Ascending aorta (tissue), 2 donors: Measurements from ENCODE around the gene CAB39L. TPM values are rescaled to one million over a fixed set of nuclear protein-coding genes. Genes with fewer than 3 reads are reported as not detected.

Experiments used
- DNase-seq, 2 donors: peaks; one replicate each; pipeline ENCODE4 v3.0.0-alpha.2; 2019; ENCODE audit warnings: low spot score in 2 of 2
- H3K27ac ChIP-seq, 2 donors: fragments of 200-600 bp; sonication (generic); one replicate each; pipeline ENCODE4 v1.5.1; 2016 to 2017; ENCODE audit warnings: mild to moderate bottlenecking in 1 of 2
- H3K27me3 ChIP-seq: fragments of 200-600 bp; sonication (generic); one replicate; pipeline ENCODE4 v1.5.1; 2017
- H3K36me3 ChIP-seq, 2 donors: fragments of 200-600 bp; sonication (generic); one replicate each; pipeline ENCODE4 v1.5.1; 2016
- H3K4me1 ChIP-seq, 2 donors: fragments of 200-600 bp; sonication (generic); one replicate each; pipeline ENCODE4 v1.5.1; 2016 to 2017; ENCODE audit warnings: mild to moderate bottlenecking in 1 of 2
- H3K4me3 ChIP-seq, 2 donors: fragments of 200-600 bp; sonication (generic); one replicate each; pipeline ENCODE4 v1.5.1; 2016 to 2017; ENCODE audit warnings: mild to moderate bottlenecking in 1 of 2
- H3K9me3 ChIP-seq, 2 donors: fragments of 200-600 bp; sonication (generic); one replicate each; pipeline ENCODE4 v1.5.1; 2016
- intact Hi-C: fragments of 100-400 bp; cut with DNase I; formaldehyde crosslinking; loops from one replicate; pipeline ENCODE4 v1.15.1; 2023
- total RNA-seq: library from RNA; depleted of rRNA; stranded (reverse); fragments of >200 nt; gene quantifications from one replicate; pipeline ENCODE4 v1.1.0, GENCODE V29; 2016
- TF ChIP-seq, protein P1 (sequence below), 3 experiments: fragments of 200-600 bp in 2 of 3; fragments of 450-650 bp in 1 of 3; sonication (generic) in 2 of 3; IDR thresholded peaks; one replicate each; pipeline ENCODE4 v1.5.1; 2016 to 2019; ENCODE audit warnings: antibody characterized with exemption in 3 of 3, mild to moderate bottlenecking in 1 of 3, moderate library complexity in 1 of 3

Gene CAB39L
- total RNA-seq, 1 donor from 2014 or later = 30.1 TPM

DNA sequence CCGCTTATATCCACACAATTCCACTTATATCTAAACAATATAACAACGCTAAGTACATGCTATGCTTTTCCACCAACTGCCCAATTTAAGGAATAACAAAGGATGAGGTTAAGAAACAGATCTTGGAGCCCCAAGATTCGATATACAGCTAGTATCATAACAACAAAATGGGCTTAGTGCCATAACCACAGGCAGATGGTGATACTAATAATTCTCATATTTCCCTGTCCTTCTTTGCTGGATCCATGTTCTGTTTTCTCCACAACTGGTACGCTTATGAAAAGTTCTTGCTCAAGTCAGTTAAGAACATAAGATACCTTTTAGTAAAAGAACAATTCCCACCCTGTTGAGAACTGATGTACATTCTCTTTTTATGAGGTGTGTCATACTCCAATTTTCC, 33.9 kb downstream of the CAB39L start:
- DNase-seq = no peak
- Histone ChIP-seq H3K27me3 (no peaks in the 10 kb centered on the region), H3K9me3 (peaks cover 3 to 4% of the 10 kb centered on the region in 2 donors), H3K4me1 (no peaks in the 10 kb centered on the region), H3K27ac (no peak overlapping the region), H3K4me3 (no peak overlapping the region), H3K36me3 (no peaks in the 10 kb centered on the region)
- TF ChIP-seq, protein P1, sequence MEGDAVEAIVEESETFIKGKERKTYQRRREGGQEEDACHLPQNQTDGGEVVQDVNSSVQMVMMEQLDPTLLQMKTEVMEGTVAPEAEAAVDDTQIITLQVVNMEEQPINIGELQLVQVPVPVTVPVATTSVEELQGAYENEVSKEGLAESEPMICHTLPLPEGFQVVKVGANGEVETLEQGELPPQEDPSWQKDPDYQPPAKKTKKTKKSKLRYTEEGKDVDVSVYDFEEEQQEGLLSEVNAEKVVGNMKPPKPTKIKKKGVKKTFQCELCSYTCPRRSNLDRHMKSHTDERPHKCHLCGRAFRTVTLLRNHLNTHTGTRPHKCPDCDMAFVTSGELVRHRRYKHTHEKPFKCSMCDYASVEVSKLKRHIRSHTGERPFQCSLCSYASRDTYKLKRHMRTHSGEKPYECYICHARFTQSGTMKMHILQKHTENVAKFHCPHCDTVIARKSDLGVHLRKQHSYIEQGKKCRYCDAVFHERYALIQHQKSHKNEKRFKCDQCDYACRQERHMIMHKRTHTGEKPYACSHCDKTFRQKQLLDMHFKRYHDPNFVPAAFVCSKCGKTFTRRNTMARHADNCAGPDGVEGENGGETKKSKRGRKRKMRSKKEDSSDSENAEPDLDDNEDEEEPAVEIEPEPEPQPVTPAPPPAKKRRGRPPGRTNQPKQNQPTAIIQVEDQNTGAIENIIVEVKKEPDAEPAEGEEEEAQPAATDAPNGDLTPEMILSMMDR (IDR thresholded peaks at IDR 0.05) = no peak
- intact Hi-C loops = no loop called here

DNA sequence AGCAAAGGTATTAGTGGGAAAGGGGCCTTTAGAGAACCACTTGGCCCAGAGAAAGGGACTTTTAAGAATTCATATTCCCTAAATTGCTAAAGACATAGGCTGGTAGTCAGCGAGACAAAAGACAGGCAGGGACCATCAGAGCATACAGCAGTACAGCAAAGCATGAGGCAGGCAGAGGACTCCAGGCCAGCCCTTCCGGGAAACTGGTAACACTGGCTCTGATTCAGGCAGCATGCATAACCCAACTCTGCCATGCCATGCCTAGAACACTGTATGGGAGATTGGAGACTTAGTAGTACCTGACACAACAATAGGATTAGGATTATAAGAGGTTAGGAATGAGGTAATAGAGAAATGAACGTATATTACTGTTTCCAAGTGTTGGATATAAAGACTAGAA, 34.9 kb downstream of the CAB39L start:
- Histone ChIP-seq H3K27ac (no peak overlapping the region), H3K9me3 (peaks cover 3 to 14% of the 10 kb centered on the region in 2 donors)
- intact Hi-C loops = no loop called here

GRCh38 chr13:49407936-49408335, 35.9 kb downstream of the CAB39L start:
- no peak for DNase-seq
- H3K4me3 ChIP-seq = no peak overlapping the region
- H3K36me3 ChIP-seq = no peaks in the 10 kb centered on the region
- peaks cover 3 to 17% of the 10 kb centered on the region in 2 donors for H3K9me3 ChIP-seq
- intact Hi-C loops = no loop called here
- no peaks in the 10 kb centered on the region for H3K4me1 ChIP-seq
- H3K27ac ChIP-seq = no peak overlapping the region
- no peaks in the 10 kb centered on the region for H3K27me3 ChIP-seq
- TF ChIP-seq, protein P1 (IDR thresholded peaks at IDR 0.05) = no peak

More for the DNA sequence above, 34.9 kb downstream of the CAB39L start:
- Histone ChIP-seq H3K27me3 (no peaks in the 10 kb centered on the region), H3K4me1 (no peaks in the 10 kb centered on the region), H3K36me3 (no peaks in the 10 kb centered on the region), H3K4me3 (no peak overlapping the region)
- DNase-seq = no peak
- TF ChIP-seq, protein P1 (IDR thresholded peaks at IDR 0.05) = no peak

DNA sequence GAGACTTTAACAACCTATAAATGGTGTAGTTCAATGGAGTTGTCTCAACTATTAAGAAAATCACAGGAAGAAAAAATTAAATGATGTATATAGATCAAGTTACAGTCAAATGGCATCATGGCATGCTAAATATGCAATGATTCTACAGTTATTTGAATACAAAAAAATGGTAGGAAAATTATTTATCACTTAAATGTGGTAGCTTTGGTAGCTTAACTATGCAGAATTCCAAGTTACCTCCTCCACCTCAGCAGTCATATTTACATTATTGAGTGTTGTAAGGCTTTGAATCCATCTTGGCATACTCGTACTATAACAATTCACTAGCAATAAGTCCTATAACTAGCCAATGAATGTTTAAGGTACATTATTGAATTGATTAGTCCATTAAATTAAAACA, 36.8 kb downstream of the CAB39L start:
- intact Hi-C loops = no loop called here
- H3K4me1 ChIP-seq = peaks cover 0 to 4% of the 10 kb centered on the region in 2 donors
- H3K36me3 ChIP-seq = no peaks in the 10 kb centered on the region
- TF ChIP-seq, protein P1 (IDR thresholded peaks at IDR 0.05) = no peak
- H3K4me3 ChIP-seq = no peak overlapping the region
- DNase-seq = no peak
- no peak overlapping the region for H3K27ac ChIP-seq
- no peaks in the 10 kb centered on the region for H3K27me3 ChIP-seq
- H3K9me3 ChIP-seq = peaks cover 3 to 17% of the 10 kb centered on the region in 2 donors

DNA sequence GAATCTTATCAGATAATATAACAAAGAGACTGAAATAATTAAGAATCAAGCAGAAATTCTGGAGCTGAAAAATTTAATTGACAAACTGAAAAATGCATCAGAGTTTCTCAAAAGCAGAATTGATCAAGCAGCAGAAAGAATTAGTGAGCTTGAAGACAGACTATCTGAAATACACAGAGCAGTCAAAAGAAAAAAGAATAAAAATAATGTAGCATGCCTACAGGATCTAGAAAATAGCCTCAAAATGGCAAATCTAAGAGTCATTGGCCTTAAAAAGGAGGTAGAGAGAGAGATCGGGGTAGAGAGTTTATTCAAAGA, 39.2 kb downstream of the CAB39L start:
- Histone ChIP-seq H3K4me1 (peaks cover 0 to 5% of the 10 kb centered on the region in 2 donors), H3K9me3 (peaks cover 3 to 17% of the 10 kb centered on the region in 2 donors), H3K36me3 (no peaks in the 10 kb centered on the region), H3K4me3 (no peak overlapping the region), H3K27me3 (no peaks in the 10 kb centered on the region), H3K27ac (no peak overlapping the region)
- TF ChIP-seq, protein P1 (IDR thresholded peaks at IDR 0.05) = no peak
- DNase-seq = no peak
- intact Hi-C loops = no loop called here
